Liver (tissue), 3 donors: ENCODE results near the gene MED15.

Experiments
- EGR1 ChIP-seq, 2 donors: IDR thresholded peaks; 2 replicates each; pipeline ENCODE4 v1.6.1; 2016 to 2018; ENCODE audit warnings: antibody characterized with exemption in 2 of 2, low read depth in 2 of 2
- FOXA1 ChIP-seq: IDR thresholded peaks from 2 replicates; pipeline ENCODE4 v1.6.1; 2016; ENCODE audit warnings: antibody characterized with exemption
- GABPA ChIP-seq, 2 donors: IDR thresholded peaks in 1 of 2; conservative IDR thresholded peaks in 1 of 2; 2 replicates each; pipeline ENCODE4 v1.6.1; 2016; ENCODE audit warnings: antibody characterized with exemption in 2 of 2, mild to moderate bottlenecking in 1 of 2, moderate library complexity in 1 of 2
- HNF4G ChIP-seq: IDR thresholded peaks from 2 replicates; pipeline ENCODE4 v1.6.1; 2016; ENCODE audit warnings: antibody characterized with exemption
- JUND ChIP-seq, 2 donors: IDR thresholded peaks; 2 replicates each; pipeline ENCODE4 v1.6.1; 2016; ENCODE audit warnings: antibody characterized with exemption in 2 of 2
- MAX ChIP-seq: IDR thresholded peaks from 2 replicates; pipeline ENCODE4 v1.6.1; 2016; ENCODE audit warnings: antibody characterized with exemption
- RAD21 ChIP-seq, 2 donors: IDR thresholded peaks; 2 replicates each; pipeline ENCODE4 v1.6.1; 2016; ENCODE audit warnings: antibody characterized with exemption in 2 of 2, mild to moderate bottlenecking in 2 of 2
- RXRA ChIP-seq, 2 donors: IDR thresholded peaks; 2 replicates each; pipeline ENCODE4 v1.6.1; 2017 to 2018; ENCODE audit warnings: antibody characterized with exemption in 2 of 2, mild to moderate bottlenecking in 1 of 2
- TAF1 ChIP-seq: conservative IDR thresholded peaks from 2 replicates; pipeline ENCODE4 v1.6.1; 2016; ENCODE audit warnings: antibody characterized with exemption, mild to moderate bottlenecking
- YY1 ChIP-seq: IDR thresholded peaks from 2 replicates; pipeline ENCODE4 v1.6.1; 2016; ENCODE audit warnings: antibody characterized with exemption, mild to moderate bottlenecking
- TF ChIP-seq, protein P1 (sequence below): fragments of 150-350 bp; IDR thresholded peaks from 2 replicates; pipeline ENCODE4 v1.5.1; 2017; ENCODE audit warnings: improper control_type of control experiment, low read depth, low read length; ENCODE audit not compliant: missing input control
- TF ChIP-seq, protein P2 (sequence below): IDR thresholded peaks from 2 replicates; pipeline ENCODE4 v1.6.1; 2016; ENCODE audit warnings: antibody characterized with exemption
- TF ChIP-seq, protein P3 (sequence below): IDR thresholded peaks from 2 replicates; pipeline ENCODE4 v1.6.1; 2016; ENCODE audit warnings: antibody characterized with exemption, mild to moderate bottlenecking
- TF ChIP-seq, protein P4 (sequence below): IDR thresholded peaks from 2 replicates; pipeline ENCODE4 v1.6.1; 2016; ENCODE audit warnings: antibody characterized with exemption
- donor health status: healthy.
- donor health status: healthy.

- TF ChIP-seq, protein P1, sequence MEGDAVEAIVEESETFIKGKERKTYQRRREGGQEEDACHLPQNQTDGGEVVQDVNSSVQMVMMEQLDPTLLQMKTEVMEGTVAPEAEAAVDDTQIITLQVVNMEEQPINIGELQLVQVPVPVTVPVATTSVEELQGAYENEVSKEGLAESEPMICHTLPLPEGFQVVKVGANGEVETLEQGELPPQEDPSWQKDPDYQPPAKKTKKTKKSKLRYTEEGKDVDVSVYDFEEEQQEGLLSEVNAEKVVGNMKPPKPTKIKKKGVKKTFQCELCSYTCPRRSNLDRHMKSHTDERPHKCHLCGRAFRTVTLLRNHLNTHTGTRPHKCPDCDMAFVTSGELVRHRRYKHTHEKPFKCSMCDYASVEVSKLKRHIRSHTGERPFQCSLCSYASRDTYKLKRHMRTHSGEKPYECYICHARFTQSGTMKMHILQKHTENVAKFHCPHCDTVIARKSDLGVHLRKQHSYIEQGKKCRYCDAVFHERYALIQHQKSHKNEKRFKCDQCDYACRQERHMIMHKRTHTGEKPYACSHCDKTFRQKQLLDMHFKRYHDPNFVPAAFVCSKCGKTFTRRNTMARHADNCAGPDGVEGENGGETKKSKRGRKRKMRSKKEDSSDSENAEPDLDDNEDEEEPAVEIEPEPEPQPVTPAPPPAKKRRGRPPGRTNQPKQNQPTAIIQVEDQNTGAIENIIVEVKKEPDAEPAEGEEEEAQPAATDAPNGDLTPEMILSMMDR = no peak
- no peak for TF ChIP-seq FOXA1
- TF ChIP-seq JUND (IDR thresholded peaks at IDR 0.05) = no peak
- no peak for TF ChIP-seq RAD21 (IDR thresholded peaks at IDR 0.05)
- no peak for TF ChIP-seq YY1
- TF ChIP-seq TAF1 = no peak
- TF ChIP-seq, protein P2, sequence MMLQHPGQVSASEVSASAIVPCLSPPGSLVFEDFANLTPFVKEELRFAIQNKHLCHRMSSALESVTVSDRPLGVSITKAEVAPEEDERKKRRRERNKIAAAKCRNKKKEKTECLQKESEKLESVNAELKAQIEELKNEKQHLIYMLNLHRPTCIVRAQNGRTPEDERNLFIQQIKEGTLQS = no peak
- no peak for TF ChIP-seq HNF4G
- no peak for TF ChIP-seq GABPA (IDR thresholded peaks at IDR 0.05 in 1 of 2, conservative IDR thresholded peaks at IDR 0.05 in 1 of 2)
- TF ChIP-seq, protein P3, sequence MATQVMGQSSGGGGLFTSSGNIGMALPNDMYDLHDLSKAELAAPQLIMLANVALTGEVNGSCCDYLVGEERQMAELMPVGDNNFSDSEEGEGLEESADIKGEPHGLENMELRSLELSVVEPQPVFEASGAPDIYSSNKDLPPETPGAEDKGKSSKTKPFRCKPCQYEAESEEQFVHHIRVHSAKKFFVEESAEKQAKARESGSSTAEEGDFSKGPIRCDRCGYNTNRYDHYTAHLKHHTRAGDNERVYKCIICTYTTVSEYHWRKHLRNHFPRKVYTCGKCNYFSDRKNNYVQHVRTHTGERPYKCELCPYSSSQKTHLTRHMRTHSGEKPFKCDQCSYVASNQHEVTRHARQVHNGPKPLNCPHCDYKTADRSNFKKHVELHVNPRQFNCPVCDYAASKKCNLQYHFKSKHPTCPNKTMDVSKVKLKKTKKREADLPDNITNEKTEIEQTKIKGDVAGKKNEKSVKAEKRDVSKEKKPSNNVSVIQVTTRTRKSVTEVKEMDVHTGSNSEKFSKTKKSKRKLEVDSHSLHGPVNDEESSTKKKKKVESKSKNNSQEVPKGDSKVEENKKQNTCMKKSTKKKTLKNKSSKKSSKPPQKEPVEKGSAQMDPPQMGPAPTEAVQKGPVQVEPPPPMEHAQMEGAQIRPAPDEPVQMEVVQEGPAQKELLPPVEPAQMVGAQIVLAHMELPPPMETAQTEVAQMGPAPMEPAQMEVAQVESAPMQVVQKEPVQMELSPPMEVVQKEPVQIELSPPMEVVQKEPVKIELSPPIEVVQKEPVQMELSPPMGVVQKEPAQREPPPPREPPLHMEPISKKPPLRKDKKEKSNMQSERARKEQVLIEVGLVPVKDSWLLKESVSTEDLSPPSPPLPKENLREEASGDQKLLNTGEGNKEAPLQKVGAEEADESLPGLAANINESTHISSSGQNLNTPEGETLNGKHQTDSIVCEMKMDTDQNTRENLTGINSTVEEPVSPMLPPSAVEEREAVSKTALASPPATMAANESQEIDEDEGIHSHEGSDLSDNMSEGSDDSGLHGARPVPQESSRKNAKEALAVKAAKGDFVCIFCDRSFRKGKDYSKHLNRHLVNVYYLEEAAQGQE = no peak
- TF ChIP-seq, protein P4, sequence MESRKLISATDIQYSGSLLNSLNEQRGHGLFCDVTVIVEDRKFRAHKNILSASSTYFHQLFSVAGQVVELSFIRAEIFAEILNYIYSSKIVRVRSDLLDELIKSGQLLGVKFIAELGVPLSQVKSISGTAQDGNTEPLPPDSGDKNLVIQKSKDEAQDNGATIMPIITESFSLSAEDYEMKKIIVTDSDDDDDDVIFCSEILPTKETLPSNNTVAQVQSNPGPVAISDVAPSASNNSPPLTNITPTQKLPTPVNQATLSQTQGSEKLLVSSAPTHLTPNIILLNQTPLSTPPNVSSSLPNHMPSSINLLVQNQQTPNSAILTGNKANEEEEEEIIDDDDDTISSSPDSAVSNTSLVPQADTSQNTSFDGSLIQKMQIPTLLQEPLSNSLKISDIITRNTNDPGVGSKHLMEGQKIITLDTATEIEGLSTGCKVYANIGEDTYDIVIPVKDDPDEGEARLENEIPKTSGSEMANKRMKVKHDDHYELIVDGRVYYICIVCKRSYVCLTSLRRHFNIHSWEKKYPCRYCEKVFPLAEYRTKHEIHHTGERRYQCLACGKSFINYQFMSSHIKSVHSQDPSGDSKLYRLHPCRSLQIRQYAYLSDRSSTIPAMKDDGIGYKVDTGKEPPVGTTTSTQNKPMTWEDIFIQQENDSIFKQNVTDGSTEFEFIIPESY = no peak
- TF ChIP-seq RXRA (IDR thresholded peaks at IDR 0.05) = no peak
- TF ChIP-seq MAX = no peak
- TF ChIP-seq EGR1 (IDR thresholded peaks at IDR 0.05; ENCODE audit: low read depth in 2 of 2) = no peak
These were observed 99.3 kb downstream of the MED15 start for GRCh38 chr22:20606784-20607128.
